Lower leg skin (tissue), 4 donors: Measurements from ENCODE around the gene CAPN9. TPM values are rescaled to one million over a fixed set of nuclear protein-coding genes. Genes with fewer than 3 reads are reported as not detected.

Experiments
- DNase-seq, 2 donors: peaks; one replicate each; pipeline ENCODE4 v3.0.0-alpha.2; 2019; ENCODE audit warnings: low spot score in 2 of 2
- H3K4me3 ChIP-seq: fragments of 200-600 bp; sonication (generic); 2 replicates; pipeline ENCODE4 v1.5.1; 2017; ENCODE audit warnings: mild to moderate bottlenecking, low read depth; ENCODE audit not compliant: poor library complexity, severe bottlenecking
- CTCF ChIP-seq, 3 donors: fragments of 450-650 bp; IDR thresholded peaks; one replicate each; pipeline ENCODE4 v1.5.1; 2016; ENCODE audit warnings: antibody characterized with exemption in 3 of 3, mild to moderate bottlenecking in 3 of 3, moderate library complexity in 2 of 3
- POLR2A ChIP-seq, 2 donors: fragments of 450-650 bp; IDR thresholded peaks; one replicate each; pipeline ENCODE4 v1.6.1; 2016 to 2017; ENCODE audit warnings: antibody characterized with exemption in 2 of 2, mild to moderate bottlenecking in 1 of 2, moderate library complexity in 1 of 2
- WGBS, 2 donors: methylation state at CpG; one replicate each; pipeline ENCODE4 v1.1.5; 2018; 5-methylcytosine and 5-hydroxymethylcytosine counted together
- intact Hi-C: fragments of 100-400 bp; cut with DNase I; formaldehyde crosslinking; loops from one replicate; pipeline ENCODE4 v1.15.0; 2023; ENCODE audit warnings: low total_unique reads
- total RNA-seq, 4 donors: library from RNA; depleted of rRNA; stranded (reverse); fragments of >200 nt; gene quantifications; one replicate each; pipeline ENCODE4 v1.1.0, GENCODE V29; 2016

Gene CAPN9
- total RNA-seq, 4 donors from 2014 or later: 0.11 to 1.1 (median 0.27) TPM

DNA sequence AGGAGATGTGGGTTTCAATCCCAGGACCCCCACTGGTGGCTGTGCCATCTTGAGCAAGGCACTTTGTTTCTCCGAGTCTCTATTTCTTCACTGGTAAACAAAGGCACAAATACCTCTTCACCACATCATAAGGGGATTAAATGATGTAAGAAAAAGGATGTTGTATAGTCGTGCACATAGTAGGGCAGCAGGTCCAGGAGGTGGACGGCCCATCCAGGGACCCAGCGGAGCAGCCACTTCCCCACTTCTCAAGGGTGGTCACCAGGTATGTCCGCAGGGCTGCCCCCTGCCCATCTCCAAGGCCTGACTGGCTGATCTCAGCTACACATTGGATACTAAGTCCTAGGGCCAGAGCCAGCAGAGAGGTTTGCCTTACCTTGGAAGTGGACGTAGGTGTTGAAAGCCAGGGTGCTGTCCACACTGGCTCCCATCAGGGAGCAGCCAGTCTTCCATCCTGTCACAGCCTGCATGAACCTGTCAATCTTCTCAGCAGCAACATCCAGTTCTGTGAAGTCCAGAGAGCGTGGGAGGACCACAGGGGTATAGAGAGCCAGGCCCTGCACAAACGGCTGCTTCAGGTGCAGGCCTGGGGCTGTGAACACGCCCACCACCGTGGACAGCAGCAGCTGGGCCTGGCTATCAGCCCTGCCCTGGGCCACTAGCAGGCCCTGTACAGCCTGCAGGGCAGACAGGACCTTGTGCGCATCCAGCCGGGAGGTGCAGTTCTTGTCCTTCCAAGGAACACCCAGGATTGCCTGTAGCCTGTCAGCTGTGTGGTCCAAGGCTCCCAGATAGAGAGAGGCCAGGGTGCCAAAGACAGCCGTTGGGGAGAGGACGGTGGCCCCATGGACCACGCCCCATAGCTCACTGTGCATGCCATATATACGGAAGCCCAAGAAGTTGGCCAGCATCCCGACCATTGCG, 37.3 kb upstream of the CAPN9 start:
- DNase-seq: no peak
- intact Hi-C loops: no loop called here
- TF ChIP-seq POLR2A (IDR thresholded peaks at IDR 0.05): no peak
- no peak overlapping the region for H3K4me3 ChIP-seq
- 69 to 79% methylated on average over 9 to 18 of the region's 18 CpGs for WGBS, 2 donors

- intact Hi-C loops: no loop called here
- H3K4me3 ChIP-seq: no peak overlapping the region
- 91 to 95% methylated on average over 8 of the region's 8 CpGs for WGBS, 2 donors
- no peak for TF ChIP-seq CTCF (IDR thresholded peaks at IDR 0.05)
- TF ChIP-seq POLR2A (IDR thresholded peaks at IDR 0.05): no peak
- no peak for DNase-seq
Observed at GRCh38 chr1:230710543-230710904, 36.7 kb upstream of the CAPN9 start.

GRCh38 chr1:230711245-230711644, 35.9 kb upstream of the CAPN9 start:
- intact Hi-C loops: no loop called here
- 51 to 65% methylated on average over 3 of the region's 3 CpGs for WGBS, 2 donors
- DNase-seq: no peak
- TF ChIP-seq POLR2A (IDR thresholded peaks at IDR 0.05) (no peak), CTCF (IDR thresholded peaks at IDR 0.05) (no peak)
- H3K4me3 ChIP-seq: no peak overlapping the region

- WGBS, 2 donors: 93 to 97% methylated on average over 17 of the region's 17 CpGs
- no peak overlapping the region for H3K4me3 ChIP-seq
- no peak for TF ChIP-seq CTCF (IDR thresholded peaks at IDR 0.05)
- no peak for TF ChIP-seq POLR2A (IDR thresholded peaks at IDR 0.05)
- intact Hi-C loops: no loop called here
- no peak for DNase-seq
Observed at GRCh38 chr1:230712470-230712942, 34.7 kb upstream of the CAPN9 start.

DNA sequence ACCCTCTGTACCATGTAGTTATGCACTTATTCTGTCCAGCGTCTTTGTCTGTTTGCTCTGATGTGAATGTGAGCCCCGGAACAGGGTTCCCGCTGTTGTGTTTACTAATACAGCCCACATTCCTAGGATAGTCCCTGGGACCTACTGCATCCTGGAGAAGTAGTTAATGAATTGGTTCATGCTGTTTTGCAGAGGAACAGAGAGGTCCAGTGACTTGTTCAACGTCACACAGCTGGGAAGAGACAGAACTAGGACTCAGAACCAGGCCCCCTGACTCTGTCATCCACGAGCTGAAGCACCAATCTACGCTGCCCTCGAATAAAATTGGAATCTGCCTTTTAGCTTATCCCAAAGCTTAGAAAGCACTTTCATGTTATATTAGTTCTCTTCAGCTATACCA, 34.0 kb upstream of the CAPN9 start:
- no peak for DNase-seq
- no peak overlapping the region for H3K4me3 ChIP-seq
- 80 to 86% methylated on average over 7 of the region's 7 CpGs for WGBS, 2 donors
- intact Hi-C loops: no loop called here
- TF ChIP-seq CTCF (IDR thresholded peaks at IDR 0.05): no peak
- TF ChIP-seq POLR2A (IDR thresholded peaks at IDR 0.05): no peak

GRCh38 chr1:230713547-230713914, 33.7 kb upstream of the CAPN9 start:
- no peak overlapping the region for H3K4me3 ChIP-seq
- DNase-seq: no peak
- WGBS, 2 donors: 77 to 85% methylated on average over 8 of the region's 8 CpGs
- intact Hi-C loops: no loop called here
- TF ChIP-seq POLR2A (IDR thresholded peaks at IDR 0.05) (no peak), CTCF (IDR thresholded peaks at IDR 0.05) (no peak)
